Neural cell (in vitro differentiated cells): ENCODE data around the gene RHOT2. TPM values are rescaled to one million over a fixed set of nuclear protein-coding genes. Genes with fewer than 3 reads are reported as not detected.

Experiments used
- H2AFZ ChIP-seq: fragments of 200-600, 300-800 bp; sonication (generic), shearing (Covaris generic); 2 replicates; pipeline ENCODE4 v1.6.0; 2014; ENCODE audit warnings: low read depth, mild to moderate bottlenecking, antibody characterized with exemption, low read length, moderate library complexity
- H3F3A ChIP-seq: fragments of 200-600 bp; shearing (Covaris generic); 2 replicates; pipeline ENCODE4 v1.6.1; 2016; ENCODE audit warnings: mild to moderate bottlenecking, moderate library complexity, mixed read lengths, antibody characterized with exemption, low read length; ENCODE audit not compliant: insufficient read depth, poor library complexity, severe bottlenecking
- H3K27ac ChIP-seq: fragments of 200-600, 300-800 bp; sonication (generic), shearing (Covaris generic); 2 replicates; pipeline ENCODE4 v1.5.1; 2014; ENCODE audit warnings: mild to moderate bottlenecking, low read length, moderate library complexity
- H3K27me3 ChIP-seq: fragments of 300-800, 200-600 bp; sonication (generic), shearing (Covaris generic); 2 replicates; pipeline ENCODE4 v1.6.0; 2014; ENCODE audit warnings: mild to moderate bottlenecking, low read depth, low read length, moderate library complexity; ENCODE audit not compliant: insufficient read depth
- H3K36me3 ChIP-seq: fragments of 300-800, 200-600 bp; sonication (generic), shearing (Covaris generic); 2 replicates; pipeline ENCODE4 v1.5.1; 2014; ENCODE audit warnings: mild to moderate bottlenecking, antibody characterized with exemption, low read length, moderate library complexity; ENCODE audit not compliant: insufficient read depth
- H3K4me2 ChIP-seq: fragments of 300-800, 200-600 bp; sonication (generic), shearing (Covaris generic); 2 replicates; pipeline ENCODE4 v1.6.0; 2014; ENCODE audit warnings: mild to moderate bottlenecking, low read length
- H3K4me3 ChIP-seq: fragments of 300-800, 200-600 bp; sonication (generic), shearing (Covaris generic); 2 replicates; pipeline ENCODE4 v1.5.1; 2014; ENCODE audit warnings: mild to moderate bottlenecking, low read length, moderate library complexity
- H3K79me2 ChIP-seq: fragments of 200-600 bp; shearing (Covaris generic); replicated peaks from 2 replicates; pipeline ENCODE4 v1.6.0; 2014; ENCODE audit warnings: mild to moderate bottlenecking, low read length, moderate library complexity; ENCODE audit not compliant: insufficient read depth
- H3K9ac ChIP-seq: fragments of 300-800, 200-600 bp; sonication (generic), shearing (Covaris generic); 2 replicates; pipeline ENCODE4 v1.6.1; 2016; ENCODE audit warnings: mild to moderate bottlenecking, low read length, mixed read lengths
- H3K9me2 ChIP-seq: fragments of 200-600 bp; shearing (Covaris generic); 2 replicates; pipeline ENCODE4 v1.6.1; 2016; ENCODE audit warnings: mild to moderate bottlenecking, low read length, mixed read lengths; ENCODE audit not compliant: insufficient read depth
- H3K9me3 ChIP-seq: fragments of 200-600, 300-800 bp; sonication (generic), shearing (Covaris generic); 2 replicates; pipeline ENCODE4 v1.6.1; 2016; ENCODE audit warnings: mild to moderate bottlenecking, mixed run types, low read length, moderate library complexity, mixed read lengths
- H4K20me1 ChIP-seq: fragments of 200-600 bp; shearing (Covaris generic); 2 replicates; pipeline ENCODE4 v1.6.1; 2016; ENCODE audit warnings: mild to moderate bottlenecking, mixed run types; ENCODE audit not compliant: insufficient read depth
- EP300 ChIP-seq: fragments of 450-650 bp; conservative IDR thresholded peaks from 2 replicates; pipeline ENCODE4 v1.6.1; 2014; ENCODE audit warnings: antibody characterized with exemption, mild to moderate bottlenecking, moderate library complexity; ENCODE audit not compliant: poor library complexity, severe bottlenecking
- EZH2 ChIP-seq: fragments of 200-600, 300-800 bp; shearing (Covaris generic), sonication (generic); IDR thresholded peaks from 2 replicates; pipeline ENCODE4 v1.6.1; 2014; ENCODE audit warnings: antibody characterized with exemption, low read length, borderline replicate concordance, mild to moderate bottlenecking; ENCODE audit not compliant: insufficient read depth, poor library complexity, severe bottlenecking
- MXI1 ChIP-seq: fragments of 450-650 bp; conservative IDR thresholded peaks from 2 replicates; pipeline ENCODE4 v1.6.1; 2014; ENCODE audit warnings: antibody characterized with exemption, mild to moderate bottlenecking; ENCODE audit not compliant: poor library complexity, severe bottlenecking
- POLR2AphosphoS5 ChIP-seq: IDR thresholded peaks from 2 replicates; pipeline ENCODE4 v1.6.1; 2012
- RAD21 ChIP-seq: fragments of 450-650 bp; conservative IDR thresholded peaks from 2 replicates; pipeline ENCODE4 v1.6.1; 2014; ENCODE audit warnings: antibody characterized with exemption, mild to moderate bottlenecking, moderate library complexity
- REST ChIP-seq: IDR thresholded peaks from 2 replicates; pipeline ENCODE4 v1.6.1; 2012; ENCODE audit warnings: borderline replicate concordance
- SMC3 ChIP-seq: fragments of 450-650 bp; conservative IDR thresholded peaks from 2 replicates; pipeline ENCODE4 v1.6.1; 2014; ENCODE audit warnings: antibody characterized with exemption, mild to moderate bottlenecking, moderate library complexity; ENCODE audit not compliant: poor library complexity
- TAF1 ChIP-seq: IDR thresholded peaks from 2 replicates; pipeline ENCODE4 v1.6.1; 2012; ENCODE audit warnings: low read depth
- polyA plus RNA-seq: library from polyadenylated mRNA; depleted of rRNA; stranded (reverse); fragments of >200 nt; gene quantifications from 2 replicates; pipeline ENCODE4 v1.2.3, GENCODE V29; 2014
- TF ChIP-seq, protein P1 (sequence below): fragments of 450-650 bp; IDR thresholded peaks from 2 replicates; pipeline ENCODE4 v1.5.1; 2014; ENCODE audit warnings: antibody characterized with exemption, mild to moderate bottlenecking, moderate library complexity; ENCODE audit not compliant: poor library complexity, severe bottlenecking

Gene RHOT2
- polyA plus RNA-seq, 1 donor from 2014 or later, result 132 TPM

DNA sequence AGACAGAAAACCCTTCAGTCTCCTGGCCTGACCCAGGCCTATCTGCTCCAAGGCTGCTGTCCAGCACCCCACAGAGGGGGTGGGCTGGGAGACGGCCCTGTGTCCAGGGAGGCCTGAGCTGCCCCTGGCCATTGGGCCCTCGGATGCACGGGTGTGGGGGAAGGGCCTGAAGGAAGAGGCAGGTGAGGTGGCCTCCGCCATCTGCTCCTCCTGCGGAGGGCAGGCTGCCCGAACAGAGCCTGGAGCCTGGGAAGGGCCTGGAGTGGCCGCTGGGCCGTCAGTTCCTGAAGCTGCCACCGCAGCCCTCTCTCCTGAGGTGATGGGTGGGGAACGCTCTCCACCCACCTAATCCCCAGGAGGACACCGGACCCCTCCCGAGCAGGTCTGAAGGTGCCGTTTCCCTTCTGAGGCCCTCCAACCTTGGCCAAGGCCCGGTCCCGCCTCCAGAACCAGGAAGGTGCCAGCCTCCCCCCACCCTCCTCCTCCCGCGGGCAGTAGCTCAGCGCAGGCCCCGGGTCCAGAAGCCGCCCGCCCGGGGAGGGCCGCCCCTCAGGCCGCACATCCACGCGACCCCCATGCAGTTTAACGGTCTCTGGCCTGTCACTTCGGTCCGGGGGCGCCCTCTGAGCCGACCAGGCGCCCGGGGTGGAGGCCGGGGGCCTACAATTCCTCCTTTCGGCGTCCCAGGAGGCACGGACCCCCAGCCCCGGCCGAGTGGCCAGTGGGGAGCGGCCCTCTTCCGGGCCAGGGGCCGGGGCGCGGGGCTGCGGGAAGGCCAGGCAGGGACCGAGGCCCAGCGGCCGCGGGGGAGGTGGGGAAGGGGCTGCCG lies 36.8 kb downstream of the RHOT2 start:
- H2AFZ ChIP-seq, result no peak overlapping the region
- H4K20me1 ChIP-seq, result peaks cover 45% of the 10 kb centered on the region
- H3K9me3 ChIP-seq, result no peaks in the 10 kb centered on the region
- TF ChIP-seq MXI1 (no peak), REST (no peak), TAF1 (no peak), POLR2AphosphoS5 (no peak), EP300 (no peak), RAD21 (no peak), SMC3 (no peak)
- TF ChIP-seq, protein P1, sequence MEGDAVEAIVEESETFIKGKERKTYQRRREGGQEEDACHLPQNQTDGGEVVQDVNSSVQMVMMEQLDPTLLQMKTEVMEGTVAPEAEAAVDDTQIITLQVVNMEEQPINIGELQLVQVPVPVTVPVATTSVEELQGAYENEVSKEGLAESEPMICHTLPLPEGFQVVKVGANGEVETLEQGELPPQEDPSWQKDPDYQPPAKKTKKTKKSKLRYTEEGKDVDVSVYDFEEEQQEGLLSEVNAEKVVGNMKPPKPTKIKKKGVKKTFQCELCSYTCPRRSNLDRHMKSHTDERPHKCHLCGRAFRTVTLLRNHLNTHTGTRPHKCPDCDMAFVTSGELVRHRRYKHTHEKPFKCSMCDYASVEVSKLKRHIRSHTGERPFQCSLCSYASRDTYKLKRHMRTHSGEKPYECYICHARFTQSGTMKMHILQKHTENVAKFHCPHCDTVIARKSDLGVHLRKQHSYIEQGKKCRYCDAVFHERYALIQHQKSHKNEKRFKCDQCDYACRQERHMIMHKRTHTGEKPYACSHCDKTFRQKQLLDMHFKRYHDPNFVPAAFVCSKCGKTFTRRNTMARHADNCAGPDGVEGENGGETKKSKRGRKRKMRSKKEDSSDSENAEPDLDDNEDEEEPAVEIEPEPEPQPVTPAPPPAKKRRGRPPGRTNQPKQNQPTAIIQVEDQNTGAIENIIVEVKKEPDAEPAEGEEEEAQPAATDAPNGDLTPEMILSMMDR, result peak; percentile 13
- H3K27ac ChIP-seq, result peak overlapping the region; percentile 34
- peaks cover 26% of the 10 kb centered on the region for H3K27me3 ChIP-seq
- H3K4me3 ChIP-seq, result peak overlapping the region; percentile 96
- H3K9ac ChIP-seq, result peak overlapping the region; percentile 89
- peaks cover 43% of the 10 kb centered on the region for H3K79me2 ChIP-seq
- no peaks in the 10 kb centered on the region for H3K9me2 ChIP-seq
- no peaks in the 10 kb centered on the region for H3F3A ChIP-seq
- no peaks in the 10 kb centered on the region for H3K36me3 ChIP-seq
- H3K4me2 ChIP-seq, result peak overlapping the region; percentile 87

GRCh38 chr16:705431-706188 lies 37.7 kb downstream of the RHOT2 start, which contains the start of gene FBXL16:
TSS of gene FBXL16 (minus strand) at chr16:705801. CDS start at chr16:697405, 8,396 bp downstream.
- peak within 1 kb of the TSS; percentile 2 for H2AFZ ChIP-seq

More at GRCh38 chr16:705431-706188, 37.7 kb downstream of the RHOT2 start, which contains the start of gene FBXL16:
- peak within 1 kb of the TSS; percentile 87 for H3K4me2 ChIP-seq
- H3F3A ChIP-seq, result peaks cover under 1% of the 10 kb centered on the region
- no peak for TF ChIP-seq EZH2
- peak; percentile 18 for TF ChIP-seq EP300
- TF ChIP-seq SMC3, result no peak
- TF ChIP-seq POLR2AphosphoS5, result peak; percentile 54
- TF ChIP-seq TAF1, result no peak
- no peak for TF ChIP-seq REST
- no peak for TF ChIP-seq RAD21
- TF ChIP-seq, protein P1, result no peak
- peak; percentile 47 for TF ChIP-seq MXI1
- H3K9me3 ChIP-seq, result no peaks in the 10 kb centered on the region
- H3K79me2 ChIP-seq, result peaks cover 38% of the 10 kb centered on the region
- peak within 1 kb of the TSS; percentile 96 for H3K4me3 ChIP-seq
- no peaks in the 10 kb centered on the region for H3K36me3 ChIP-seq
- H3K9ac ChIP-seq, result peak within 1 kb of the TSS; percentile 89
- H4K20me1 ChIP-seq, result peaks cover 37% of the 10 kb centered on the region
- H3K27me3 ChIP-seq, result peaks cover 18% of the 10 kb centered on the region
- peak within 1 kb of the TSS; percentile 86 for H3K27ac ChIP-seq
- no peaks in the 10 kb centered on the region for H3K9me2 ChIP-seq
